Neural crest cell (in vitro differentiated cells): Measurements from ENCODE around the gene BORCS5. TPM values are rescaled to one million over a fixed set of nuclear protein-coding genes. Genes with fewer than 3 reads are reported as not detected.

ENCODE experiments used
- DNase-seq: peaks from one replicate; pipeline ENCODE4 v3.0.0; 2021; ENCODE audit warnings: low read depth, mixed read lengths, low spot score
- H3K27ac Mint-ChIP-seq: one replicate; pipeline ENCODE4 v1.8.0; 2021; ENCODE audit warnings: mild to moderate bottlenecking, mixed read lengths; ENCODE audit not compliant: unreplicated experiment
- H3K27me3 Mint-ChIP-seq: 2 replicates; pipeline ENCODE4 v1.8.0; 2021; ENCODE audit warnings: low read depth, mild to moderate bottlenecking, mixed read lengths
- H3K36me3 Mint-ChIP-seq: 2 replicates; pipeline ENCODE4 v1.8.0; 2021; ENCODE audit warnings: low read depth, mild to moderate bottlenecking, mixed read lengths
- H3K4me1 Mint-ChIP-seq: 2 replicates; pipeline ENCODE4 v1.8.0; 2021; ENCODE audit warnings: mixed read lengths
- H3K4me3 Mint-ChIP-seq: one replicate; pipeline ENCODE4 v1.8.0; 2021; ENCODE audit warnings: mild to moderate bottlenecking, mixed read lengths
- H3K9me3 Mint-ChIP-seq: 2 replicates; pipeline ENCODE4 v1.8.0; 2021; ENCODE audit warnings: mixed read lengths
- CTCF ChIP-seq: fragments of 200-600 bp; sonication (generic); conservative IDR thresholded peaks from 2 replicates; pipeline ENCODE4 v1.5.0; 2021; ENCODE audit warnings: antibody characterized with exemption, mild to moderate bottlenecking
- total RNA-seq: library from RNA; stranded (reverse); gene quantifications from 2 replicates; pipeline ENCODE4 v1.2.1, GENCODE V29; 2021

The BORCS5 gene
- total RNA-seq, 1 donor from 2014 or later = 15.0 TPM

- TF ChIP-seq CTCF = no peak
- Mint-ChIP-seq H3K9me3 (peaks cover 11% of the 10 kb centered on the region), H3K4me3 (no peak overlapping the region), H3K27me3 (no peaks in the 10 kb centered on the region), H3K27ac (no peak overlapping the region), H3K36me3 (peaks cover 36% of the 10 kb centered on the region), H3K4me1 (peaks cover 4% of the 10 kb centered on the region)
- no peak for DNase-seq
These were observed 66.5 kb downstream of the BORCS5 start for GRCh38 chr12:12423367-12423766.

- H3K27ac Mint-ChIP-seq = peak overlapping the region; percentile 6
- H3K36me3 Mint-ChIP-seq = peaks cover 32% of the 10 kb centered on the region
- peaks cover 11% of the 10 kb centered on the region for H3K9me3 Mint-ChIP-seq
- no peaks in the 10 kb centered on the region for H3K27me3 Mint-ChIP-seq
- peaks cover 4% of the 10 kb centered on the region for H3K4me1 Mint-ChIP-seq
- H3K4me3 Mint-ChIP-seq = no peak overlapping the region
- no peak for TF ChIP-seq CTCF
- no peak for DNase-seq
These were observed 68.1 kb downstream of the BORCS5 start for GRCh38 chr12:12425001-12425400.

- Mint-ChIP-seq H3K27me3 (no peaks in the 10 kb centered on the region), H3K4me1 (peaks cover 4% of the 10 kb centered on the region), H3K4me3 (no peak overlapping the region), H3K27ac (no peak overlapping the region), H3K36me3 (peaks cover 31% of the 10 kb centered on the region), H3K9me3 (peaks cover 11% of the 10 kb centered on the region)
- no peak for TF ChIP-seq CTCF
- no peak for DNase-seq
These were observed 68.7 kb downstream of the BORCS5 start for GRCh38 chr12:12425616-12426015.

GRCh38 chr12:12427568-12427967, 70.7 kb downstream of the BORCS5 start:
- peaks cover 13% of the 10 kb centered on the region for H3K4me1 Mint-ChIP-seq
- no peaks in the 10 kb centered on the region for H3K27me3 Mint-ChIP-seq
- H3K9me3 Mint-ChIP-seq = peaks cover 6% of the 10 kb centered on the region
- DNase-seq = no peak
- no peak overlapping the region for H3K27ac Mint-ChIP-seq
- peaks cover 18% of the 10 kb centered on the region for H3K36me3 Mint-ChIP-seq
- no peak overlapping the region for H3K4me3 Mint-ChIP-seq
- no peak for TF ChIP-seq CTCF

- H3K27ac Mint-ChIP-seq = peak overlapping the region; percentile 57
- no peak for TF ChIP-seq CTCF
- peaks cover 6% of the 10 kb centered on the region for H3K9me3 Mint-ChIP-seq
- no peak for DNase-seq
- peaks cover 18% of the 10 kb centered on the region for H3K36me3 Mint-ChIP-seq
- no peak overlapping the region for H3K4me3 Mint-ChIP-seq
- H3K4me1 Mint-ChIP-seq = peaks cover 16% of the 10 kb centered on the region
- no peaks in the 10 kb centered on the region for H3K27me3 Mint-ChIP-seq
These were observed 71.2 kb downstream of the BORCS5 start for GRCh38 chr12:12428047-12428446.
